Gastroesophageal sphincter (tissue), 3 donors: Measurements from ENCODE around the gene RSRC1.

ENCODE experiments used
- POLR2A ChIP-seq, 2 donors: fragments of 450-650 bp; IDR thresholded peaks; one replicate each; pipeline ENCODE4 v1.6.1; 2017; ENCODE audit warnings: antibody characterized with exemption in 2 of 2, mild to moderate bottlenecking in 2 of 2, moderate library complexity in 1 of 2
- POLR2AphosphoS5 ChIP-seq: sonication (generic); formaldehyde crosslinking; IDR thresholded peaks from one replicate; pipeline ENCODE4 v1.6.1; 2017; ENCODE audit warnings: antibody characterized with exemption
- TF ChIP-seq, protein P1 (sequence below), 4 experiments: fragments of 200-600 bp in 2 of 4; fragments of 450-650 bp in 2 of 4; sonication (generic) in 1 of 4; IDR thresholded peaks; one replicate each; pipeline ENCODE4 v1.5.1; 2017 to 2019; ENCODE audit warnings: antibody characterized with exemption in 4 of 4, mild to moderate bottlenecking in 2 of 4, moderate library complexity in 2 of 4

GRCh38 chr3:158102242-158103080 is 7.4 kb upstream of the RSRC1 start:
- TF ChIP-seq, protein P1, sequence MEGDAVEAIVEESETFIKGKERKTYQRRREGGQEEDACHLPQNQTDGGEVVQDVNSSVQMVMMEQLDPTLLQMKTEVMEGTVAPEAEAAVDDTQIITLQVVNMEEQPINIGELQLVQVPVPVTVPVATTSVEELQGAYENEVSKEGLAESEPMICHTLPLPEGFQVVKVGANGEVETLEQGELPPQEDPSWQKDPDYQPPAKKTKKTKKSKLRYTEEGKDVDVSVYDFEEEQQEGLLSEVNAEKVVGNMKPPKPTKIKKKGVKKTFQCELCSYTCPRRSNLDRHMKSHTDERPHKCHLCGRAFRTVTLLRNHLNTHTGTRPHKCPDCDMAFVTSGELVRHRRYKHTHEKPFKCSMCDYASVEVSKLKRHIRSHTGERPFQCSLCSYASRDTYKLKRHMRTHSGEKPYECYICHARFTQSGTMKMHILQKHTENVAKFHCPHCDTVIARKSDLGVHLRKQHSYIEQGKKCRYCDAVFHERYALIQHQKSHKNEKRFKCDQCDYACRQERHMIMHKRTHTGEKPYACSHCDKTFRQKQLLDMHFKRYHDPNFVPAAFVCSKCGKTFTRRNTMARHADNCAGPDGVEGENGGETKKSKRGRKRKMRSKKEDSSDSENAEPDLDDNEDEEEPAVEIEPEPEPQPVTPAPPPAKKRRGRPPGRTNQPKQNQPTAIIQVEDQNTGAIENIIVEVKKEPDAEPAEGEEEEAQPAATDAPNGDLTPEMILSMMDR (IDR thresholded peaks at IDR 0.05): no peak
- TF ChIP-seq POLR2A (IDR thresholded peaks at IDR 0.05) (no peak), POLR2AphosphoS5 (no peak)
